Mesenchymal stem cell (in vitro differentiated cells and primary cell): ENCODE measurements around the gene ADGRF4.

Experiments used
- DNase-seq: peaks from one replicate; pipeline ENCODE4 v3.0.0-alpha.2; 2013
- H2AFZ ChIP-seq: one replicate; pipeline ENCODE4 v1.6.1; 2013; ENCODE audit warnings: low read depth, mild to moderate bottlenecking, control low read depth, inconsistent platforms, low read length, moderate library complexity
- H2AK5ac ChIP-seq: 2 replicates; pipeline ENCODE4 v1.6.1; 2013; ENCODE audit warnings: low read length, moderate library complexity, mild to moderate bottlenecking, inconsistent platforms; ENCODE audit not compliant: severe bottlenecking
- H2BK120ac ChIP-seq: one replicate; pipeline ENCODE4 v1.6.1; 2013; ENCODE audit warnings: low read depth, mild to moderate bottlenecking, inconsistent platforms, low read length, moderate library complexity
- H2BK12ac ChIP-seq, 2 experiments: one replicate each; pipeline ENCODE4 v1.6.1; 2013; ENCODE audit warnings: inconsistent platforms in 2 of 2, low read length in 2 of 2, mild to moderate bottlenecking in 2 of 2, moderate library complexity in 2 of 2, control low read depth in 1 of 2
- H2BK15ac ChIP-seq: one replicate; pipeline ENCODE4 v1.6.1; 2013; ENCODE audit warnings: mild to moderate bottlenecking, low read depth, inconsistent platforms; ENCODE audit not compliant: poor library complexity, severe bottlenecking
- H2BK5ac ChIP-seq: 2 replicates; pipeline ENCODE4 v1.6.1; 2013; ENCODE audit warnings: low read depth, mild to moderate bottlenecking, low read length, control low read depth, inconsistent platforms; ENCODE audit not compliant: poor library complexity, severe bottlenecking
- H3K14ac ChIP-seq, 2 experiments: one replicate each; pipeline ENCODE4 v1.6.1; 2013; ENCODE audit warnings: inconsistent platforms in 2 of 2, low read length in 2 of 2, control low read depth in 1 of 2, mild to moderate bottlenecking in 1 of 2, moderate library complexity in 1 of 2
- H3K18ac ChIP-seq, 2 experiments: one replicate each; pipeline ENCODE4 v1.6.1; 2013; ENCODE audit warnings: inconsistent platforms in 2 of 2, low read length in 2 of 2, control low read depth in 1 of 2, low read depth in 1 of 2, mild to moderate bottlenecking in 1 of 2
- H3K23ac ChIP-seq, 2 experiments: one replicate each; pipeline ENCODE4 v1.6.1; 2013; ENCODE audit warnings: inconsistent platforms in 2 of 2, low read length in 2 of 2, mild to moderate bottlenecking in 2 of 2, moderate library complexity in 2 of 2, control low read depth in 1 of 2
- H3K27ac ChIP-seq: 2 replicates; pipeline ENCODE4 v1.5.1; 2013; ENCODE audit warnings: mild to moderate bottlenecking, moderate library complexity, low read length, control low read depth, inconsistent platforms; ENCODE audit not compliant: poor library complexity, severe bottlenecking
- H3K27me3 ChIP-seq, 2 experiments: 2 replicates each; pipeline versions ENCODE4 v1.6.1 to v1.7.0; 2013; ENCODE audit warnings: low read length in 2 of 2, mild to moderate bottlenecking in 2 of 2, moderate library complexity in 2 of 2, control low read depth in 1 of 2, inconsistent platforms in 1 of 2; ENCODE audit not compliant: control insufficient read depth in 1 of 2, insufficient read depth in 1 of 2
- H3K36me3 ChIP-seq, 2 experiments: 2 replicates each; pipeline versions ENCODE4 v1.6.1 to v1.7.0; 2013; ENCODE audit warnings: low read length in 2 of 2, control low read depth in 1 of 2, inconsistent platforms in 1 of 2, low read depth in 1 of 2, mild to moderate bottlenecking in 1 of 2; ENCODE audit not compliant: insufficient read depth in 2 of 2, control insufficient read depth in 1 of 2
- H3K4ac ChIP-seq, 2 experiments: one replicate each; pipeline ENCODE4 v1.6.1; 2013; ENCODE audit warnings: inconsistent platforms in 2 of 2, low read length in 2 of 2, mild to moderate bottlenecking in 2 of 2, moderate library complexity in 2 of 2, control low read depth in 1 of 2, low read depth in 1 of 2
- H3K4me1 ChIP-seq: 2 replicates; pipeline ENCODE4 v1.6.1; 2013; ENCODE audit warnings: low read depth, low read length, control low read depth; ENCODE audit not compliant: control insufficient read depth, insufficient read depth
- H3K4me2 ChIP-seq: 2 replicates; pipeline ENCODE4 v1.6.1; 2013; ENCODE audit warnings: low read length, mild to moderate bottlenecking, inconsistent platforms; ENCODE audit not compliant: poor library complexity, severe bottlenecking
- H3K4me3 ChIP-seq, 2 experiments: 2 replicates each; pipeline versions ENCODE4 v1.5.1 to v1.7.0; 2013; ENCODE audit warnings: low read length in 2 of 2, mild to moderate bottlenecking in 2 of 2, control low read depth in 1 of 2, low read depth in 1 of 2; ENCODE audit not compliant: insufficient read depth in 1 of 2
- H3K79me1 ChIP-seq: replicated peaks from 2 replicates; pipeline ENCODE4 v1.6.1; 2013; ENCODE audit warnings: mild to moderate bottlenecking, control low read depth, low read length, inconsistent platforms; ENCODE audit not compliant: poor library complexity, severe bottlenecking
- H3K9ac ChIP-seq: 2 replicates; pipeline ENCODE4 v1.7.0; 2013; ENCODE audit warnings: mild to moderate bottlenecking, low read length, moderate library complexity
- H3K9me3 ChIP-seq: 2 replicates; pipeline ENCODE4 v1.7.0; 2013; ENCODE audit warnings: mild to moderate bottlenecking, low read length; ENCODE audit not compliant: control insufficient read depth
- H4K8ac ChIP-seq: one replicate; pipeline ENCODE4 v1.6.1; 2013; ENCODE audit warnings: inconsistent platforms, mild to moderate bottlenecking, low read length, moderate library complexity
- H4K91ac ChIP-seq: one replicate; pipeline ENCODE4 v1.6.1; 2013; ENCODE audit warnings: mild to moderate bottlenecking, low read length, inconsistent platforms
- WGBS: methylation state at CpG from one replicate; pipeline ENCODE4 v1.1.7; 2013; ENCODE audit warnings: mixed read lengths; 5-methylcytosine and 5-hydroxymethylcytosine counted together

The ADGRF4 gene

DNA sequence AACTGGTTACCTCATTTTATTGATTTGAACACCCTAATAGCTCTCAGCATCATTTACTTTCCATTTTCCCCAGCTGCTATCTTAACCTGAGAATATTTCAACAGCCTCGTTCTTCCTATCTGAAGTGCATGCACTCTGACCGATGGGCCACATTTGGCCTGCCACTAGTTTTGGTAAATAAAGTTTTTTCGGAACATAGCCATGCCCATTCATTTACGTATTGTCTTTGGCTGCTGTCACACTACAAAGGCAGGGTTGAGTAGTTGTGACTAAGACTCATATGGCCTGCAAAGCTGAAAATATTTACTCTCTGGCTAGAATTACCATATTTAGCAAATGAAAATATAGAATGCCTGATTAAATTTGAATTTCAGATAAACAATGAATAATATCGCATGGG, 10.8 kb downstream of the ADGRF4 start:
- no peaks in the 10 kb centered on the region for H3K9me3 ChIP-seq
- no peak overlapping the region for H3K9ac ChIP-seq
- H3K4me3 ChIP-seq = no peak overlapping the region
- DNase-seq = no peak
- H4K8ac ChIP-seq = no peak overlapping the region
- no peak overlapping the region for H2BK15ac ChIP-seq
- no peak overlapping the region for H3K18ac ChIP-seq
- no peak overlapping the region for H3K23ac ChIP-seq
- no peak overlapping the region for H3K4ac ChIP-seq
- H3K14ac ChIP-seq = no peak overlapping the region
- H3K4me1 ChIP-seq = no peaks in the 10 kb centered on the region
- no peak overlapping the region for H3K4me2 ChIP-seq
- no peak overlapping the region for H2BK120ac ChIP-seq
- no peak overlapping the region for H4K91ac ChIP-seq
- H3K79me1 ChIP-seq = no peaks in the 10 kb centered on the region
- no peaks in the 10 kb centered on the region for H3K36me3 ChIP-seq
- no peak overlapping the region for H2AK5ac ChIP-seq
- H2AFZ ChIP-seq = no peak overlapping the region
- no peaks in the 10 kb centered on the region for H3K27me3 ChIP-seq
- WGBS = 97% methylated on average over 4 of the region's 5 CpGs
- no peak overlapping the region for H2BK5ac ChIP-seq
- no peak overlapping the region for H3K27ac ChIP-seq
- no peak overlapping the region for H2BK12ac ChIP-seq

DNA sequence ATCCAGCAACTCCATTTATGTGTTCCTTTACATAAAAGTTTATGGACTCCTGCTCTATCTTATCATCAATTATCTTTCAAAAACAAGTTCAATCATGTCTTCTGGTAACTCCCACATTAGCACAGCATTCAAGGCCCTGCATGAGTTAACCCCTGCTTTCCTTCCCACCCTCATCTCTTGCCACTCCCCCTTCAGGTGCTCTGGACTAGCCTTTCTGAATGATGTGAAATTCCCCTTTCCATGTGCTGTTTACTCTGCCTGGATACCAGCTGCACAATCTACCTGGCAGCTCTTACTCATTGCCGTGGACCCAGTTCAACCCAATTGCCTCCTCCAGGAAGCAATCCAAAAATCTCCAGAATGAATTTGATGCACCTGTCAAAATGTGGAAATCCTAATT, 11.9 kb downstream of the ADGRF4 start:
- H3K36me3 ChIP-seq = no peaks in the 10 kb centered on the region
- H4K8ac ChIP-seq = no peak overlapping the region
- H3K9ac ChIP-seq = no peak overlapping the region
- no peak overlapping the region for H2BK5ac ChIP-seq
- no peaks in the 10 kb centered on the region for H3K9me3 ChIP-seq
- H2BK12ac ChIP-seq = no peak overlapping the region
- H3K27me3 ChIP-seq = no peaks in the 10 kb centered on the region
- H3K27ac ChIP-seq = no peak overlapping the region
- no peak overlapping the region for H3K4me2 ChIP-seq
- no peak overlapping the region for H3K18ac ChIP-seq
- 91% methylated on average over 1 of the region's 1 CpG for WGBS
- H4K91ac ChIP-seq = no peak overlapping the region
- no peaks in the 10 kb centered on the region for H3K79me1 ChIP-seq
- no peak overlapping the region for H3K23ac ChIP-seq
- H3K14ac ChIP-seq = no peak overlapping the region
- H3K4ac ChIP-seq = no peak overlapping the region
- no peak overlapping the region for H2AK5ac ChIP-seq
- no peaks in the 10 kb centered on the region for H3K4me1 ChIP-seq
- H2BK15ac ChIP-seq = no peak overlapping the region
- no peak overlapping the region for H2AFZ ChIP-seq
- H2BK120ac ChIP-seq = no peak overlapping the region
- no peak overlapping the region for H3K4me3 ChIP-seq
- no peak for DNase-seq

DNA sequence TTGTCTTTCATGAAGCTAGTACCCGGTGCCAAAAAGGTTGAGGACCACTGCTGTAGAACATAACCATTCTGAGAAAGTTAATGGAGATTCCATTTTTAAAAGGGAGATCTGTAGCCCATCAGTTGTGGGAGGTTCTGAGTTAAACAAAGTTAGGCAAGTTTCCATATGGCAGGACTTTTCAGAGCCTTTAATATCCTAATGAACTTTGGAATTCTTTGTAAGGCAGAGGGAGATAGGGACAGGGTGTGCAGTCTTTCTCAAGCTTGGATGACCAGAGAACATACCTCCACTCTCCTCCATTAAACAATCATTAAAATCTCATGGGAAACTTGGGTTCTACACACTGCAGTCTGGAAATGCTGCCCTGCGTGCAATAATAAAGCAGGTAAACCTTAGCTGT, 14.8 kb downstream of the ADGRF4 start:
- H3K14ac ChIP-seq = no peak overlapping the region
- no peak overlapping the region for H2BK5ac ChIP-seq

DNA sequence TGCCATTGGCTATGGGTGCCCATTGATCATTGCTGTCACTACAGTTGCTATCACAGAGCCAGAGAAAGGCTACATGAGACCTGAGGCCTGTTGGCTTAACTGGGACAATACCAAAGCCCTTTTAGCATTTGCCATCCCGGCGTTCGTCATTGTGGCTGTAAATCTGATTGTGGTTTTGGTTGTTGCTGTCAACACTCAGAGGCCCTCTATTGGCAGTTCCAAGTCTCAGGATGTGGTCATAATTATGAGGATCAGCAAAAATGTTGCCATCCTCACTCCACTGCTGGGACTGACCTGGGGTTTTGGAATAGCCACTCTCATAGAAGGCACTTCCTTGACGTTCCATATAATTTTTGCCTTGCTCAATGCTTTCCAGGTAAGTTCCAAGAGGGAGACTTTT, 16.4 kb downstream of the ADGRF4 start:
- Histone ChIP-seq H3K4me1 (no peaks in the 10 kb centered on the region), H3K9me3 (no peaks in the 10 kb centered on the region), H3K23ac (no peak overlapping the region), H3K36me3 (no peaks in the 10 kb centered on the region), H2BK15ac (no peak overlapping the region), H2BK120ac (no peak overlapping the region), H4K8ac (no peak overlapping the region), H3K9ac (no peak overlapping the region), H2BK5ac (no peak overlapping the region), H2AFZ (no peak overlapping the region), H3K4me2 (no peak overlapping the region), H3K27ac (no peak overlapping the region), H3K18ac (no peak overlapping the region), H3K14ac (no peak overlapping the region), H3K79me1 (no peaks in the 10 kb centered on the region), H2BK12ac (no peak overlapping the region), H4K91ac (no peak overlapping the region), H3K4me3 (no peak overlapping the region), H3K27me3 (peaks cover 0 to 3% of the 10 kb centered on the region in 2 experiments), H3K4ac (no peak overlapping the region), H2AK5ac (no peak overlapping the region)
- no peak for DNase-seq
- 87% methylated on average over 4 of the region's 4 CpGs for WGBS

More for the DNA sequence above, 14.8 kb downstream of the ADGRF4 start:
- H3K18ac ChIP-seq = no peak overlapping the region
- H3K9ac ChIP-seq = no peak overlapping the region
- H3K27me3 ChIP-seq = no peaks in the 10 kb centered on the region
- no peak overlapping the region for H2BK120ac ChIP-seq
- no peak overlapping the region for H2AK5ac ChIP-seq
- no peaks in the 10 kb centered on the region for H3K36me3 ChIP-seq
- no peak for DNase-seq
- H3K79me1 ChIP-seq = no peaks in the 10 kb centered on the region
- no peak overlapping the region for H3K27ac ChIP-seq
- H3K9me3 ChIP-seq = no peaks in the 10 kb centered on the region
- H3K4ac ChIP-seq = no peak overlapping the region
- no peak overlapping the region for H3K4me2 ChIP-seq
- WGBS = 93% methylated on average over 2 of the region's 2 CpGs
- H3K4me3 ChIP-seq = no peak overlapping the region
- no peak overlapping the region for H4K91ac ChIP-seq
- no peaks in the 10 kb centered on the region for H3K4me1 ChIP-seq
- H4K8ac ChIP-seq = no peak overlapping the region
- H2BK12ac ChIP-seq = no peak overlapping the region
- no peak overlapping the region for H3K23ac ChIP-seq
- H2AFZ ChIP-seq = no peak overlapping the region
- H2BK15ac ChIP-seq = no peak overlapping the region
